IPS DF 19.7 (cell line): Measurements from ENCODE around the gene BTBD8.

Experiments used
- DNase-seq: peaks from one replicate; pipeline ENCODE4 v3.0.0-alpha.2; 2013; ENCODE audit warnings: low read depth, low spot score

Gene BTBD8

GRCh38 chr1:92191726-92192125, 111.6 kb downstream of the BTBD8 start:
- no peak for DNase-seq

GRCh38 chr1:92192246-92192645, 112.1 kb downstream of the BTBD8 start:
- no peak for DNase-seq

GRCh38 chr1:92194511-92194910, 114.4 kb downstream of the BTBD8 start:
- no peak for DNase-seq

- no peak for DNase-seq
These were observed 121.8 kb downstream of the BTBD8 start for GRCh38 chr1:92201973-92202372.

GRCh38 chr1:92203105-92203504, 123.0 kb downstream of the BTBD8 start:
- no peak for DNase-seq

GRCh38 chr1:92210701-92211100, 130.6 kb downstream of the BTBD8 start:
- no peak for DNase-seq

- DNase-seq = no peak
These were observed 131.0 kb downstream of the BTBD8 start for GRCh38 chr1:92211166-92211565.

GRCh38 chr1:92217721-92218120, 137.6 kb downstream of the BTBD8 start, which contains the start of gene C1orf146:
TSS of gene C1orf146 (plus strand) at chr1:92217915. CDS start at chr1:92231421, 13,506 bp downstream.
- DNase-seq = no peak

GRCh38 chr1:92218559-92218958, 138.4 kb downstream of the BTBD8 start:
- DNase-seq = no peak

GRCh38 chr1:92219028-92219427, 138.9 kb downstream of the BTBD8 start:
- DNase-seq = no peak

- no peak for DNase-seq
These were observed 148.3 kb downstream of the BTBD8 start for GRCh38 chr1:92228401-92228800.

- DNase-seq = no peak
These were observed 150.6 kb downstream of the BTBD8 start for GRCh38 chr1:92230736-92231135.
